NCI-H2171 treated with DMSO at 0.1 percent for 48 hours (cell line): ENCODE data around the gene HOXB1.

ENCODE experiments used
- DNase-seq: peaks from one replicate; lab custom pipeline; 2025; lab: John Stamatoyannopoulos, UW

HOXB1 gene

GRCh38 chr17:48530887-48531272, at the start of gene HOXB1:
Gene HOXB1 (minus strand): TSS chr17:48531011. CDS start chr17:48530904, 107 bp downstream.
- DNase-seq = no peak

- no peak for DNase-seq
Measured at GRCh38 chr17:48579760-48580554, 49.1 kb upstream of the HOXB1 start.

GRCh38 chr17:48579471-48579759, 48.6 kb upstream of the HOXB1 start:
- DNase-seq = no peak

GRCh38 chr17:48578616-48579470, 48.0 kb upstream of the HOXB1 start:
- DNase-seq = no peak

- DNase-seq = no peak
Measured at GRCh38 chr17:48577946-48578615, 47.3 kb upstream of the HOXB1 start, which contains the start of gene HOXB4. Gene HOXB4 (minus strand): TSS chr17:48578350. CDS start chr17:48578319, 31 bp downstream.

GRCh38 chr17:48577330-48577945, 46.6 kb upstream of the HOXB1 start:
- DNase-seq = no peak

- DNase-seq = no peak
Measured at GRCh38 chr17:48576479-48577309, 45.9 kb upstream of the HOXB1 start.

- DNase-seq = no peak
Measured at GRCh38 chr17:48575673-48576478, 45.1 kb upstream of the HOXB1 start.

- DNase-seq = no peak
Measured at GRCh38 chr17:48575066-48575582, 44.3 kb upstream of the HOXB1 start.

GRCh38 chr17:48574505-48575065, 43.8 kb upstream of the HOXB1 start:
- no peak for DNase-seq

GRCh38 chr17:48571826-48572417, 41.1 kb upstream of the HOXB1 start:
- no peak for DNase-seq

GRCh38 chr17:48571024-48571818, 40.4 kb upstream of the HOXB1 start:
- DNase-seq = no peak

GRCh38 chr17:48570325-48571023, 39.7 kb upstream of the HOXB1 start:
- DNase-seq = no peak

GRCh38 chr17:48569674-48570324, 39.0 kb upstream of the HOXB1 start:
- no peak for DNase-seq

- DNase-seq = no peak
Measured at GRCh38 chr17:48569240-48569582, 38.4 kb upstream of the HOXB1 start.

GRCh38 chr17:48568499-48569239, 37.9 kb upstream of the HOXB1 start:
- no peak for DNase-seq
